Measurements from ENCODE around the gene PCDHB5. TPM values are rescaled to one million over a fixed set of nuclear protein-coding genes. Genes with fewer than 3 reads are reported as not detected.
A peak's percentile ranks its signal among the peaks of the same experiment; 100 is the strongest.

PCDHB5 gene
- total RNA-seq, 2 experiments from 2014 or later: not detected

DNA sequence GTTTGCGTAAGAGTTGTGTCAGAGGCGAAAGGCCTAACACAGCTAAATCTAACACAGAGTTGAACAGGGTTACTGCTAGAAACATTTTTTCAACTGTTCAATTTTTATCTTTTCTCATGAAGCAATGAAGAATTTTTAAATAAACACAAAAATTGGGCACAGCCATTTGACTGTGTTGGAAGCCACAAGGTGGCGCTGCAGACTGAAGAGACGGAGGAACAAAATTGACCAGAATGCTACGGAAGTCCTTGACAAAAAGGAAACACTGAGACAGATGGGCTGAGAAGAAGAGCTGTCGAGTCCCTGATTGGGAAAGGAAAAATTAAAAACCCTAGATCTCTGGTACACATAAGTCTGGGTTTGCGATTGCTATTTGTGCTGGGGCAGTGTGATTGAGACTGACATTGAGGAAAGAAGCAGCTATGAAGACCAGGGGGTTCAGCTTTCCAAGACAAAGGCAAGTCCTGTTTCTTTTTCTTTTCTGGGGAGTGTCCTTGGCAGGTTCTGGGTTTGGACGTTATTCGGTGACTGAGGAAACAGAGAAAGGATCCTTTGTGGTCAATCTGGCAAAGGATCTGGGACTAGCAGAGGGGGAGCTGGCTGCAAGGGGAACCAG lies 52.0 kb downstream of the PCDHB5 start, which contains the start of gene PCDHB9:
Gene PCDHB9 (plus strand): TSS at position 265 of the 616 bp plus-strand sequence. CDS start 158 bp downstream, at position 423.
- H3K4me3 ChIP-seq (ENCODE audit: low read depth, low read length, poor library complexity, severe bottlenecking): no peak within 1 kb of the TSS
- H3K36me3 ChIP-seq (ENCODE audit: insufficient read depth, low read length): no peaks in the 10 kb centered on the region
- peak within 1 kb of the TSS; percentile 30; the same call in 1 of the 2 replicates for H3K4me2 ChIP-seq (ENCODE audit: low read length)
- ChIA-PET CTCF (ENCODE audit: unreplicated experiment) (interaction anchor here (0.6 kb wide), 1 partner anchor 106 kb away, joined by 3 read pairs; no protein-coding TSS in a partner anchor), POLR2A (no interaction called here)
- TF ChIP-seq EZH2phosphoT487 (IDR thresholded peaks at IDR 0.05; ENCODE audit: borderline replicate concordance, low read depth, low read length): no peak
- peak; percentile 97 for TF ChIP-seq CTCF (conservative IDR thresholded peaks at IDR 0.05; ENCODE audit: low read length)
- intact Hi-C loops (cut with micrococcal nuclease; ENCODE audit: unreplicated experiment): no loop called here
- no peak within 1 kb of the TSS for H3K27ac ChIP-seq (ENCODE audit: low read depth, low read length, poor library complexity, severe bottlenecking)
- no peaks in the 10 kb centered on the region for H3K79me2 ChIP-seq (ENCODE audit: insufficient read depth, low read depth, low read length)
- H4K20me1 ChIP-seq (ENCODE audit: insufficient read depth, low read length): no peaks in the 10 kb centered on the region
- no peaks in the 10 kb centered on the region for H3K4me1 ChIP-seq (ENCODE audit: insufficient read depth, low read length, poor library complexity, severe bottlenecking)
- peak; percentile 56 for DNase-seq (ENCODE audit: low spot score)
- no peaks in the 10 kb centered on the region for H3K9me2 ChIP-seq (ENCODE audit: insufficient read depth, low read length)
- H2AFZ ChIP-seq (ENCODE audit: low read length): peak within 1 kb of the TSS; percentile 63
- no TSS peak for BruUV-seq (replicated peaks)
- H3K9me3 ChIP-seq (ENCODE audit: low read length): no peaks in the 10 kb centered on the region

Other genes starting within 250 kb of the PCDHB5 start
- gene PCDHAC1, start 208.9 kb upstream of the PCDHB5 start, total RNA-seq (2014; rRNA removed; shearing (Covaris generic)): not detected in 2 replicates
- gene PCDHAC1, start 208.9 kb upstream of the PCDHB5 start, total RNA-seq (2022): not detected in 2 replicates
- gene PCDHAC2, start 168.7 kb upstream of the PCDHB5 start, total RNA-seq (2014; rRNA removed; shearing (Covaris generic)): not detected in 2 replicates
- gene PCDHAC2, start 168.7 kb upstream of the PCDHB5 start, total RNA-seq (2022): not detected in 2 replicates
- gene PCDHB1, start 83.8 kb upstream of the PCDHB5 start, total RNA-seq (2014; rRNA removed; shearing (Covaris generic)): not detected in 2 replicates
- not detected in 2 replicates for gene PCDHB1, start 83.8 kb upstream of the PCDHB5 start, total RNA-seq (2022)
- not detected in 2 replicates for gene PCDHB2, start 40.6 kb upstream of the PCDHB5 start, total RNA-seq (2014; rRNA removed; shearing (Covaris generic))
- not detected in 2 replicates for gene PCDHB2, start 40.6 kb upstream of the PCDHB5 start, total RNA-seq (2022)
- gene PCDHB3, start 34.7 kb upstream of the PCDHB5 start, total RNA-seq (2014; rRNA removed; shearing (Covaris generic)): not detected in 2 replicates
- gene PCDHB3, start 34.7 kb upstream of the PCDHB5 start, total RNA-seq (2022): not detected in 2 replicates
- not detected in 2 replicates for gene PCDHB4, start 13.4 kb upstream of the PCDHB5 start, total RNA-seq (2014; rRNA removed; shearing (Covaris generic))
- gene PCDHB4, start 13.4 kb upstream of the PCDHB5 start, total RNA-seq (2022): not detected in 2 replicates
- not detected in 2 replicates for gene PCDHB6, start 14.9 kb downstream of the PCDHB5 start, total RNA-seq (2014; rRNA removed; shearing (Covaris generic))
- gene PCDHB6, start 14.9 kb downstream of the PCDHB5 start, total RNA-seq (2022): not detected in 2 replicates
- gene PCDHB7, start 37.4 kb downstream of the PCDHB5 start, total RNA-seq (2014; rRNA removed; shearing (Covaris generic)): not detected in 2 replicates
- gene PCDHB7, start 37.4 kb downstream of the PCDHB5 start, total RNA-seq (2022): not detected in 2 replicates
- 0.08 TPM in 1 of 2 replicates, not detected in the other for gene PCDHB8, start 42.6 kb downstream of the PCDHB5 start, total RNA-seq (2014; rRNA removed; shearing (Covaris generic))
- gene PCDHB8, start 42.6 kb downstream of the PCDHB5 start, total RNA-seq (2022): not detected in 2 replicates
- not detected in 2 replicates for gene PCDHB16, start 47.2 kb downstream of the PCDHB5 start, total RNA-seq (2014; rRNA removed; shearing (Covaris generic))
- not detected in 2 replicates for gene PCDHB16, start 47.2 kb downstream of the PCDHB5 start, total RNA-seq (2022)
- 0.06 TPM in 1 of 2 replicates, not detected in the other for gene PCDHB9, start 52.0 kb downstream of the PCDHB5 start, total RNA-seq (2014; rRNA removed; shearing (Covaris generic))
- 0.33 TPM in 1 of 2 replicates, not detected in the other for gene PCDHB9, start 52.0 kb downstream of the PCDHB5 start, total RNA-seq (2022)
- gene PCDHB10, start 57.1 kb downstream of the PCDHB5 start, total RNA-seq (2014; rRNA removed; shearing (Covaris generic)): 0.08 TPM in 1 of 2 replicates, not detected in the other
- gene PCDHB10, start 57.1 kb downstream of the PCDHB5 start, total RNA-seq (2022): not detected in 2 replicates
- gene PCDHB11, start 64.4 kb downstream of the PCDHB5 start, total RNA-seq (2014; rRNA removed; shearing (Covaris generic)): not detected in 2 replicates
- not detected in 2 replicates for gene PCDHB11, start 64.4 kb downstream of the PCDHB5 start, total RNA-seq (2022)
- gene PCDHB12, start 73.5 kb downstream of the PCDHB5 start, total RNA-seq (2014; rRNA removed; shearing (Covaris generic)): not detected in 2 replicates
- gene PCDHB12, start 73.5 kb downstream of the PCDHB5 start, total RNA-seq (2022): not detected in 2 replicates
- 0.22 TPM in 1 of 2 replicates, not detected in the other for gene PCDHB13, start 78.7 kb downstream of the PCDHB5 start, total RNA-seq (2014; rRNA removed; shearing (Covaris generic))
- gene PCDHB13, start 78.7 kb downstream of the PCDHB5 start, total RNA-seq (2022): not detected in 2 replicates
- gene PCDHB14, start 88.1 kb downstream of the PCDHB5 start, total RNA-seq (2014; rRNA removed; shearing (Covaris generic)): 0.22 TPM in 1 of 2 replicates, not detected in the other
- gene PCDHB14, start 88.1 kb downstream of the PCDHB5 start, total RNA-seq (2022): not detected in 2 replicates
- gene PCDHB15, start 110.2 kb downstream of the PCDHB5 start, total RNA-seq (2014; rRNA removed; shearing (Covaris generic)): not detected in 2 replicates
- not detected in 2 replicates for gene PCDHB15, start 110.2 kb downstream of the PCDHB5 start, total RNA-seq (2022)
- 0.16 and 0.95 TPM in 2 replicates for gene SLC25A2, start 168.8 kb downstream of the PCDHB5 start, total RNA-seq (2014; rRNA removed; shearing (Covaris generic))
- 0.70 and 1.6 TPM in 2 replicates for gene SLC25A2, start 168.8 kb downstream of the PCDHB5 start, total RNA-seq (2022)
- gene TAF7, start 185.6 kb downstream of the PCDHB5 start, total RNA-seq (2014; rRNA removed; shearing (Covaris generic)): 115 and 126 TPM in 2 replicates
- 103 and 113 TPM in 2 replicates for gene TAF7, start 185.6 kb downstream of the PCDHB5 start, total RNA-seq (2022)
- 1.3 and 1.8 TPM in 2 replicates for gene PCDHGA1, start 195.3 kb downstream of the PCDHB5 start, total RNA-seq (2014; rRNA removed; shearing (Covaris generic))
- 1.7 and 1.9 TPM in 2 replicates for gene PCDHGA1, start 195.3 kb downstream of the PCDHB5 start, total RNA-seq (2022)
- 0.19 and 0.51 TPM in 2 replicates for gene PCDHGA2, start 203.6 kb downstream of the PCDHB5 start, total RNA-seq (2014; rRNA removed; shearing (Covaris generic))
- gene PCDHGA2, start 203.6 kb downstream of the PCDHB5 start, total RNA-seq (2022): 0.74 and 1.1 TPM in 2 replicates
- gene PCDHGA3, start 208.6 kb downstream of the PCDHB5 start, total RNA-seq (2014; rRNA removed; shearing (Covaris generic)): 0.21 and 0.25 TPM in 2 replicates
- gene PCDHGA3, start 208.6 kb downstream of the PCDHB5 start, total RNA-seq (2022): 0.36 and 0.65 TPM in 2 replicates
- 2.8 and 4.1 TPM in 2 replicates for gene PCDHGB1, start 214.9 kb downstream of the PCDHB5 start, total RNA-seq (2014; rRNA removed; shearing (Covaris generic))
- 2.8 and 3.0 TPM in 2 replicates for gene PCDHGB1, start 214.9 kb downstream of the PCDHB5 start, total RNA-seq (2022)
- 1.9 and 3.5 TPM in 2 replicates for gene PCDHGA4, start 219.8 kb downstream of the PCDHB5 start, total RNA-seq (2014; rRNA removed; shearing (Covaris generic))
- 1.8 and 1.9 TPM in 2 replicates for gene PCDHGA4, start 219.8 kb downstream of the PCDHB5 start, total RNA-seq (2022)
- 8.3 and 9.3 TPM in 2 replicates for gene PCDHGB2, start 224.8 kb downstream of the PCDHB5 start, total RNA-seq (2014; rRNA removed; shearing (Covaris generic))
- 9.2 and 10.9 TPM in 2 replicates for gene PCDHGB2, start 224.8 kb downstream of the PCDHB5 start, total RNA-seq (2022)
- 5.2 and 6.1 TPM in 2 replicates for gene PCDHGA5, start 229.0 kb downstream of the PCDHB5 start, total RNA-seq (2014; rRNA removed; shearing (Covaris generic))
- 4.6 and 4.9 TPM in 2 replicates for gene PCDHGA5, start 229.0 kb downstream of the PCDHB5 start, total RNA-seq (2022)
- gene PCDHGB3, start 235.0 kb downstream of the PCDHB5 start, total RNA-seq (2014; rRNA removed; shearing (Covaris generic)): 3.5 and 5.8 TPM in 2 replicates
- gene PCDHGB3, start 235.0 kb downstream of the PCDHB5 start, total RNA-seq (2022): 6.1 and 6.3 TPM in 2 replicates
- 6.3 and 7.2 TPM in 2 replicates for gene PCDHGA6, start 238.7 kb downstream of the PCDHB5 start, total RNA-seq (2014; rRNA removed; shearing (Covaris generic))
- gene PCDHGA6, start 238.7 kb downstream of the PCDHB5 start, total RNA-seq (2022): 5.5 and 6.2 TPM in 2 replicates
- 4.7 and 6.4 TPM in 2 replicates for gene PCDHGA7, start 247.5 kb downstream of the PCDHB5 start, total RNA-seq (2014; rRNA removed; shearing (Covaris generic))
- gene PCDHGA7, start 247.5 kb downstream of the PCDHB5 start, total RNA-seq (2022): 5.6 TPM in 2 replicates